NCI-H1417 treated with DMSO at 0.1 percent for 48 hours (cell line): ENCODE results near the gene TBXAS1.
"Not testable (repeated sequence)": the region's sequence is repeated elsewhere in the genome, so short reads cannot be mapped to it uniquely, and the experiment has no call there.

Experiments used
- DNase-seq: peaks from one replicate; lab custom pipeline; 2025; lab: John Stamatoyannopoulos, UW

TBXAS1 gene

GRCh38 chr7:139915268-139915863 is 86.3 kb downstream of the TBXAS1 start:
- DNase-seq: no peak

- DNase-seq: no peak
Measured at GRCh38 chr7:139915864-139916716, 87.0 kb downstream of the TBXAS1 start.

- no peak for DNase-seq
Measured at GRCh38 chr7:139916717-139917395, 87.8 kb downstream of the TBXAS1 start.

- DNase-seq: no peak
Measured at GRCh38 chr7:139917851-139918250, 88.8 kb downstream of the TBXAS1 start.

GRCh38 chr7:139918480-139918879 is 89.4 kb downstream of the TBXAS1 start:
- DNase-seq: no peak

- DNase-seq: no peak
Measured at GRCh38 chr7:139923090-139923489, 94.0 kb downstream of the TBXAS1 start.

- no peak for DNase-seq
Measured at GRCh38 chr7:139924461-139924860, 95.4 kb downstream of the TBXAS1 start.

GRCh38 chr7:139929221-139929620 is 100.2 kb downstream of the TBXAS1 start:
- not testable (repeated sequence) for DNase-seq

- DNase-seq: no peak
Measured at GRCh38 chr7:139930286-139930965, 101.4 kb downstream of the TBXAS1 start.

- no peak for DNase-seq
Measured at GRCh38 chr7:139931190-139931934, 102.3 kb downstream of the TBXAS1 start.

- DNase-seq: no peak
Measured at GRCh38 chr7:139932531-139932930, 103.5 kb downstream of the TBXAS1 start.

- DNase-seq: no peak
Measured at GRCh38 chr7:139936760-139937310, 107.8 kb downstream of the TBXAS1 start.

- DNase-seq: no peak
Measured at GRCh38 chr7:139937715-139938114, 108.7 kb downstream of the TBXAS1 start.

- DNase-seq: no peak
Measured at GRCh38 chr7:139940866-139941265, 111.8 kb downstream of the TBXAS1 start.

- no peak for DNase-seq
Measured at GRCh38 chr7:139941421-139941820, 112.4 kb downstream of the TBXAS1 start.

GRCh38 chr7:139941866-139942265 is 112.8 kb downstream of the TBXAS1 start:
- no peak for DNase-seq

- no peak for DNase-seq
Measured at GRCh38 chr7:139942636-139943035, 113.6 kb downstream of the TBXAS1 start.

- DNase-seq: peak; percentile 33
Measured at GRCh38 chr7:139943401-139943800, 114.3 kb downstream of the TBXAS1 start.

- DNase-seq: no peak
Measured at GRCh38 chr7:139944248-139944647, 115.2 kb downstream of the TBXAS1 start.

- no peak for DNase-seq
Measured at GRCh38 chr7:139946533-139946932, 117.5 kb downstream of the TBXAS1 start.

GRCh38 chr7:139947021-139947420 is 118.0 kb downstream of the TBXAS1 start:
- DNase-seq: no peak
